Endothelial cell (in vitro differentiated cells): Measurements from ENCODE around the gene TBC1D5. TPM values are rescaled to one million over a fixed set of nuclear protein-coding genes. Genes with fewer than 3 reads are reported as not detected.

Experiments
- DNase-seq: peaks from one replicate; pipeline ENCODE4 v3.0.0; 2021; ENCODE audit warnings: low spot score
- H3K27ac Mint-ChIP-seq: one replicate; pipeline ENCODE4 v1.8.0; 2021; ENCODE audit warnings: mixed read lengths, inconsistent platforms; ENCODE audit not compliant: unreplicated experiment
- H3K27me3 Mint-ChIP-seq: one replicate; pipeline ENCODE4 v1.8.0; 2021; ENCODE audit warnings: mild to moderate bottlenecking, moderate library complexity, mixed read lengths, inconsistent platforms; ENCODE audit not compliant: unreplicated experiment
- H3K36me3 Mint-ChIP-seq: one replicate; pipeline ENCODE4 v1.8.0; 2021; ENCODE audit warnings: mild to moderate bottlenecking, low read depth, mixed read lengths, inconsistent platforms; ENCODE audit not compliant: unreplicated experiment
- H3K4me1 Mint-ChIP-seq: one replicate; pipeline ENCODE4 v1.8.0; 2021; ENCODE audit warnings: mild to moderate bottlenecking, mixed read lengths, inconsistent platforms; ENCODE audit not compliant: unreplicated experiment
- H3K4me3 Mint-ChIP-seq: one replicate; pipeline ENCODE4 v1.8.0; 2021; ENCODE audit warnings: mild to moderate bottlenecking, mixed read lengths, inconsistent platforms; ENCODE audit not compliant: unreplicated experiment
- H3K9me3 Mint-ChIP-seq: one replicate; pipeline ENCODE4 v1.8.0; 2021; ENCODE audit warnings: mixed read lengths, inconsistent platforms; ENCODE audit not compliant: unreplicated experiment
- CTCF ChIP-seq: fragments of 200-600 bp; sonication (generic); IDR thresholded peaks from one replicate; pipeline ENCODE4 v1.5.0; 2021; ENCODE audit warnings: antibody characterized with exemption; ENCODE audit not compliant: unreplicated experiment
- total RNA-seq: library from RNA; stranded (reverse); fragmentation: NEBNext Ultra II Directional; extraction: Animal tissue kit (Norgen Biotek cat#: 25700); gene quantifications from one replicate; pipeline ENCODE4 v1.2.1, GENCODE V29; 2021; ENCODE audit not compliant: unreplicated experiment

TBC1D5 gene
- total RNA-seq, 1 donor from 2014 or later: 48.2 TPM

- TF ChIP-seq CTCF: no peak
- Mint-ChIP-seq H3K27me3 (no peaks in the 10 kb centered on the region), H3K4me1 (no peaks in the 10 kb centered on the region), H3K27ac (no peak overlapping the region), H3K4me3 (no peak overlapping the region), H3K36me3 (no peaks in the 10 kb centered on the region), H3K9me3 (no peaks in the 10 kb centered on the region)
- no peak for DNase-seq
Measured at GRCh38 chr3:17634201-17634600, 108.2 kb downstream of the TBC1D5 start.

GRCh38 chr3:17632401-17633100, 109.9 kb downstream of the TBC1D5 start:
- no peak for TF ChIP-seq CTCF
- DNase-seq: no peak
- H3K4me3 Mint-ChIP-seq: no peak overlapping the region
- H3K27me3 Mint-ChIP-seq: no peaks in the 10 kb centered on the region
- H3K27ac Mint-ChIP-seq: no peak overlapping the region
- no peaks in the 10 kb centered on the region for H3K36me3 Mint-ChIP-seq
- no peaks in the 10 kb centered on the region for H3K9me3 Mint-ChIP-seq
- H3K4me1 Mint-ChIP-seq: no peaks in the 10 kb centered on the region

- Mint-ChIP-seq H3K27ac (no peak overlapping the region), H3K4me3 (no peak overlapping the region), H3K4me1 (peaks cover 9% of the 10 kb centered on the region), H3K36me3 (no peaks in the 10 kb centered on the region), H3K27me3 (no peaks in the 10 kb centered on the region), H3K9me3 (no peaks in the 10 kb centered on the region)
- no peak for TF ChIP-seq CTCF
- DNase-seq: no peak
Measured at GRCh38 chr3:17631609-17632008, 110.8 kb downstream of the TBC1D5 start.

GRCh38 chr3:17629400-17629799, 113.0 kb downstream of the TBC1D5 start:
- no peak overlapping the region for H3K27ac Mint-ChIP-seq

More at GRCh38 chr3:17629400-17629799, 113.0 kb downstream of the TBC1D5 start:
- peaks cover 14% of the 10 kb centered on the region for H3K4me1 Mint-ChIP-seq
- H3K27me3 Mint-ChIP-seq: no peaks in the 10 kb centered on the region
- no peak overlapping the region for H3K4me3 Mint-ChIP-seq
- H3K9me3 Mint-ChIP-seq: no peaks in the 10 kb centered on the region
- no peak for TF ChIP-seq CTCF
- no peaks in the 10 kb centered on the region for H3K36me3 Mint-ChIP-seq
- DNase-seq: no peak
